Stomach (tissue), 4 donors: ENCODE data around the gene APOLD1.

Experiments used
- CTCF ChIP-seq, 7 experiments: fragments of 450-650 bp in 4 of 7; fragments of 200-600 bp in 3 of 7; sonication (generic) in 3 of 7; IDR thresholded peaks; one replicate each; pipeline ENCODE4 v1.5.1; 2016 to 2019; ENCODE audit warnings: antibody characterized with exemption in 7 of 7, control low read depth in 2 of 7, mild to moderate bottlenecking in 1 of 7
- EP300 ChIP-seq: sonication (generic); formaldehyde crosslinking; IDR thresholded peaks from one replicate; pipeline ENCODE4 v1.6.1; 2017; ENCODE audit warnings: antibody characterized with exemption
- POLR2A ChIP-seq, 4 donors: fragments of 450-650 bp; IDR thresholded peaks; one replicate each; pipeline ENCODE4 v1.6.1; 2016; ENCODE audit warnings: antibody characterized with exemption in 4 of 4, control low read depth in 2 of 4, mild to moderate bottlenecking in 1 of 4, moderate library complexity in 1 of 4
- POLR2AphosphoS5 ChIP-seq, 3 donors: sonication (generic); formaldehyde crosslinking; IDR thresholded peaks; one replicate each; pipeline ENCODE4 v1.6.1; 2016; ENCODE audit warnings: antibody characterized with exemption in 3 of 3

GRCh38 chr12:12736759-12737676 lies 48.4 kb upstream of the APOLD1 start:
- TF ChIP-seq POLR2AphosphoS5 (IDR thresholded peaks at IDR 0.05) (no peak), CTCF (IDR thresholded peaks at IDR 0.05) (peak in 5 of 7 experiments; percentile 20 to 60 (median 53)), POLR2A (IDR thresholded peaks at IDR 0.05) (no peak), EP300 (no peak)
